Right lobe of liver (tissue), 6 donors: ENCODE measurements around the gene TMPRSS11B. TPM values are rescaled to one million over a fixed set of nuclear protein-coding genes. Genes with fewer than 3 reads are reported as not detected.
"Not testable (repeated sequence)": the region's sequence is repeated elsewhere in the genome, so short reads cannot be mapped to it uniquely, and the experiment has no call there.

ENCODE experiments used
- ATAC-seq, 4 donors: fragments of 200-7000 bp; cut with Tn5 transposase; one replicate each; pipeline ENCODE4 v1.9.1; 2020; ENCODE audit warnings: mild to moderate bottlenecking in 4 of 4, moderate library complexity in 4 of 4
- DNase-seq, 3 donors: peaks; one replicate each; pipeline ENCODE4 v3.0.0-alpha.2; 2020
- H3K27ac ChIP-seq, 3 donors: fragments of 200-600 bp; one replicate each; pipeline ENCODE4 v1.8.0; 2022
- H3K27me3 ChIP-seq, 2 donors: fragments of 200-600 bp; one replicate each; pipeline ENCODE4 v1.8.0; 2022
- H3K36me3 ChIP-seq, 4 donors: fragments of 200-600 bp; sonication (generic) in 1 of 4; one replicate each; pipeline versions ENCODE4 v1.5.1 to v1.8.0; 2017 to 2022; ENCODE audit warnings: control low read depth in 1 of 4
- H3K4me1 ChIP-seq, 4 donors: fragments of 200-600 bp; sonication (generic) in 1 of 4; one replicate each; pipeline versions ENCODE4 v1.5.1 to v1.8.0; 2017 to 2022; ENCODE audit warnings: control low read depth in 1 of 4
- H3K4me3 ChIP-seq, 3 donors: fragments of 200-600 bp; one replicate each; pipeline ENCODE4 v1.8.0; 2022
- H3K9me3 ChIP-seq, 4 donors: fragments of 200-600 bp; sonication (generic) in 1 of 4; one replicate each; pipeline versions ENCODE4 v1.5.1 to v1.8.0; 2017 to 2022; ENCODE audit warnings: control low read depth in 1 of 4
- CTCF ChIP-seq, 4 donors: fragments of 200-600 bp in 3 of 4; fragments of 450-650 bp in 1 of 4; IDR thresholded peaks; one replicate each; pipeline versions ENCODE4 v1.5.1 to v1.8.0; 2016 to 2022; ENCODE audit warnings: antibody characterized with exemption in 4 of 4, mild to moderate bottlenecking in 2 of 4
- POLR2A ChIP-seq: fragments of 450-650 bp; IDR thresholded peaks from one replicate; pipeline ENCODE4 v1.6.1; 2017; ENCODE audit warnings: antibody characterized with exemption, mild to moderate bottlenecking
- WGBS: methylation state at CpG from one replicate; pipeline ENCODE4 v1.1.6; 2018; ENCODE audit warnings: low coverage, low lambda C conversion rate; ENCODE audit not compliant: insufficient coverage; ENCODE audit errors: missing lambda C conversion rate; 5-methylcytosine and 5-hydroxymethylcytosine counted together
- intact Hi-C, 2 donors: fragments of 100-400 bp; cut with DNase I; formaldehyde crosslinking; loops; one replicate each; pipeline versions ENCODE4 v1.11.2 to v1.14.1; 2022
- total RNA-seq, 6 experiments: library from RNA; depleted of rRNA in 2 of 6; stranded (reverse); fragments of >200 nt in 2 of 6; fragmentation: NEBNext Ultra II Directional in 3 of 6; extraction: Animal tissue kit (Norgen Biotek cat#: 25700) in 3 of 6; gene quantifications; one replicate each; pipeline versions ENCODE4 v1.1.0 to v1.2.4, GENCODE V29; 2016 to 2023
- donor health status: DM: no; HTN: yes; CAD: no.
- donor health status: DM: no; HTN: no; CAD: no.
- donor health status: DM: no; HTN: no; CAD: no.
- donor health status: DM: no; HTN: yes; CAD: no.
- donor health status: DM: no; HTN: yes; CAD: no.

Gene TMPRSS11B
- total RNA-seq, 6 experiments from 2014 or later, result not detected

- no peaks in the 10 kb centered on the region for H3K27me3 ChIP-seq
- no peak overlapping the region for H3K4me3 ChIP-seq
- intact Hi-C loops, result no loop called here
- H3K4me1 ChIP-seq, result no peaks in the 10 kb centered on the region
- 82% methylated on average over 3 of the region's 3 CpGs for WGBS
- H3K36me3 ChIP-seq, result no peaks in the 10 kb centered on the region
- TF ChIP-seq CTCF (IDR thresholded peaks at IDR 0.05) (no peak), POLR2A (no peak)
- no peak overlapping the region for H3K27ac ChIP-seq
- ATAC-seq (no peak), DNase-seq (no peak)
- H3K9me3 ChIP-seq, result no peaks in the 10 kb centered on the region
Observed at GRCh38 chr4:68283714-68284113, 38.2 kb upstream of the TMPRSS11B start.

GRCh38 chr4:68283095-68283494 lies 37.6 kb upstream of the TMPRSS11B start:
- Histone ChIP-seq H3K4me1 (no peaks in the 10 kb centered on the region), H3K4me3 (no peak overlapping the region), H3K27ac (no peak overlapping the region), H3K9me3 (no peaks in the 10 kb centered on the region), H3K36me3 (no peaks in the 10 kb centered on the region), H3K27me3 (no peaks in the 10 kb centered on the region)
- no peak for DNase-seq
- intact Hi-C loops, result no loop called here
- TF ChIP-seq CTCF (IDR thresholded peaks at IDR 0.05), result no peak
- TF ChIP-seq POLR2A, result no peak
- ATAC-seq, result no peak
- 70% methylated on average over 2 of the region's 2 CpGs for WGBS

GRCh38 chr4:68281796-68282740 lies 36.6 kb upstream of the TMPRSS11B start:
- H3K9me3 ChIP-seq, H3K36me3 ChIP-seq, intact Hi-C loops, ATAC-seq, DNase-seq, H3K27ac ChIP-seq, H3K4me3 ChIP-seq, H3K27me3 ChIP-seq, H3K4me1 ChIP-seq: not testable (repeated sequence)
- WGBS, result 74% methylated on average over 10 of the region's 10 CpGs

GRCh38 chr4:68278029-68278428 lies 32.5 kb upstream of the TMPRSS11B start:
- Histone ChIP-seq H3K27me3 (no peaks in the 10 kb centered on the region), H3K36me3 (no peaks in the 10 kb centered on the region), H3K27ac (no peak overlapping the region), H3K4me1 (no peaks in the 10 kb centered on the region), H3K4me3 (no peak overlapping the region), H3K9me3 (no peaks in the 10 kb centered on the region)
- TF ChIP-seq POLR2A (no peak), CTCF (IDR thresholded peaks at IDR 0.05) (no peak)
- DNase-seq (no peak), ATAC-seq (no peak)
- WGBS, result 58% methylated on average over 2 of the region's 2 CpGs
- intact Hi-C loops, result loop anchor here in 1 of 2 donors (10.0 kb wide), 1 partner anchor 97 kb away; no protein-coding TSS in a partner anchor

- whole genome bisulfite sequencing, result no CpG with 5 or more reads among the region's 2 CpGs
- intact Hi-C loops, result loop anchor here in 1 of 2 donors (10.0 kb wide), 1 partner anchor 97 kb away; no protein-coding TSS in a partner anchor
- no peak overlapping the region for H3K27ac ChIP-seq
- H3K36me3 ChIP-seq, result no peaks in the 10 kb centered on the region
- ATAC-seq (no peak), DNase-seq (no peak)
- no peaks in the 10 kb centered on the region for H3K4me1 ChIP-seq
- no peaks in the 10 kb centered on the region for H3K27me3 ChIP-seq
- H3K4me3 ChIP-seq, result no peak overlapping the region
- H3K9me3 ChIP-seq, result no peaks in the 10 kb centered on the region
- no peak for TF ChIP-seq CTCF (IDR thresholded peaks at IDR 0.05)
- no peak for TF ChIP-seq POLR2A
Observed at GRCh38 chr4:68277627-68278026, 32.1 kb upstream of the TMPRSS11B start.
